GM18519 (cell line): Measurements from ENCODE around the gene CFAP210.
"Not testable (repeated sequence)": the region's sequence is repeated elsewhere in the genome, so short reads cannot be mapped to it uniquely, and the experiment has no call there.

Experiments
- ATAC-seq: cut with Tn5 transposase; IDR thresholded peaks from one replicate; pipeline ENCODE4 v1.9.1; 2021; ENCODE audit warnings: mild to moderate bottlenecking, moderate library complexity; ENCODE audit not compliant: unreplicated experiment, low FRiP score

Gene CFAP210

GRCh38 chr2:169636440-169637097 is 57.6 kb downstream of the CFAP210 start:
- no peak for ATAC-seq

DNA sequence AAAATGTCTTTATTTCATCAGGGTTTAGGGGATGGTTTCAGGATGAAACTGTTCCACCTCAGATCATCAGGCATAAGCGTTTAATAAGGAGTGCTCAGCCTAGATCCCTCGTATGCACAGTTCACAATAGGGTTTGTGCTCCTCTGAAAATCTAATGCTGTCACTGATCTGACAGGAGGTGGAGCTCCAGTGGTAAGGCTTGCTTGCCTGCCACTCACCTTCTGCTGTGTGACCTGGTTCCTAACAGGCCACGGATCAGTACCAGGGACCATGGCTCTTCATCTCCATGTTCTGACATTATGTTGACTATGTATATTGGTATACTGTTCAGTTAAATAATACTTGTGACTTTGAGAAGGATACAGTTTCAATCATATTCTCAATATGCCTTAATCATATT is 68.4 kb downstream of the CFAP210 start:
- ATAC-seq = no peak

DNA sequence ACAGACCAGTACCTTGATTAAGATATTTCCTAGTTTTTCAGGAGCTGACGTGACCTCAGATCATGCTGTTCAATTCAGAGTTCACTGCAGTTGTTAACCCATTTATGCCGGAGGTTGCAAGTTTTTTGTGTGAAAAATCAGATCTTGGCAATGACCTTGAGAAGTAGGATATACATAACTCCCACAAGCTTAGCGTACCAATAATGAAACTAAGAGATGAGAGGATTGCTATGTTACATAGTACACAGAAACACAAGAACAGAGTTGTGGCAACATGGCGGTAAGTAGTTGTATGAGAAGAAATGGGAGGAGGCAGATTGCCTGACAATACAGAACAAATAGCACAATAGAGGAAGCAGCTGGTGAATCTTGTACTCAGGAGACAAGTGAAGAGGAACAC is 71.0 kb downstream of the CFAP210 start:
- ATAC-seq = no peak

DNA sequence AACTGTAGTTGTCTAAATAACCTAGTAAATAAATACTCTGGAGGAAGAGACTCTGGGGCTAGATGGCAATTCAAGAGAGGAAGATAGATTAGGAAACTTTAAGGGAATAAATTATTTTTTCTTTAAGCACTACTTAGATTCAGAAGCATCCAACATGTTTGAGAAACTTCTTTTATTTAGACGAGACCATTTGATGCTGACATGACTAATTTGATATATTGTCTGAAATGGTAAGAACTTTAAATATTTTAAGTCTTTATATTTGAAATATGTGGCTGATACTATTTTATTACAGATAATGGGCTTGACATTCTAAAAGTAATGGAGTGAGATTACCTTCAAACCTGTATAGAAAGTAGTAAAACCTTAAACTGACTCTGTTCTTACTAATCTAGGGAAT is 73.7 kb downstream of the CFAP210 start:
- ATAC-seq = no peak

- ATAC-seq = no peak
These were observed 74.3 kb downstream of the CFAP210 start for GRCh38 chr2:169619946-169620345.

DNA sequence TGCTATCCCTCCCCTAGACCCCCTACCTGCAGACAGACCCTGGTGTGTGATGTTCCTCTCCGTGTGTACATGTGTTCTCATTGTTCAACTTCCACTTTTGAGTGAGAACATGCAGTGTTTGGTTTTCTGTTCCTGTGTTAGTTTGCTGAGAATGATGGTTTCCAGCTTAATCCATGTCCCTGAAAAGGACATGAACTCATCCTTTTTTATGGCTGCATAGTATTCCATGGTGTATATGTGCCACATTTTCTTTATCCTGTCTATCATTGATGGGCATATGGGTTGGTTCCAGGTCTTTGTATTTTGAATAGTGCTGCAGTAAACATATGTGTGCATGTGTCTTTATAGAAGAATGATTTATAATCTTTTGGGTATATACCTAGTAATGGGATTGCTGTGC is 78.2 kb downstream of the CFAP210 start:
- not testable (repeated sequence) for ATAC-seq

GRCh38 chr2:169613876-169614275 is 80.3 kb downstream of the CFAP210 start:
- no peak for ATAC-seq

- no peak for ATAC-seq
These were observed 84.9 kb downstream of the CFAP210 start for GRCh38 chr2:169609264-169609663.

- no peak for ATAC-seq
These were observed 94.6 kb downstream of the CFAP210 start for GRCh38 chr2:169599568-169599967.

DNA sequence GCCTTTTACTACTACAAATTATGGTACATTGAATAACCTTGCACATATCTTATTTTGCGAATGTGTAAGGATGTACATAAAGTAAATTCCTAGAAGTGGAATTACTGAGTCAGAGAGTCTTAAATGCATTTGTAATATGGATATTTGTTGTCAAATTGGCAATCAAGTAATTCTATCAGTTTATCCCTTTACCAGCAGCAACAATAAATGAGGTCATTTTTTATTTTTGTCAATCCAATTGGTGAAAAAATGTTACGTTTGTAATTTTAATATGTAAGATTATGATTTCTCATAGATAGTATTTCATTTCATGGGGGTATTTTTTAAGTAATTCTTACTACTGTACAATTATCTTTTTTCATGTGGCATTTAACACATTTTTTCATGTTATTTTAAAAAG is 95.2 kb downstream of the CFAP210 start:
- ATAC-seq = no peak

GRCh38 chr2:169596546-169596945 is 97.7 kb downstream of the CFAP210 start:
- not testable (repeated sequence) for ATAC-seq
